ENCODE measurements around the gene CPXM1.
A peak's percentile ranks its signal among the peaks of the same experiment; 100 is the strongest.

The CPXM1 gene

GRCh38 chr20:2840138-2840966 is 39.9 kb upstream of the CPXM1 start, which contains the start of the genes PCED1A and VPS16:
PCED1A (minus strand) TSS chr20:2840655; CDS start chr20:2839912, 743 bp downstream.
VPS16 (plus strand) TSS chr20:2840745; CDS start chr20:2840775, 30 bp downstream.
- TF ChIP-seq CTCF (IDR thresholded peaks at IDR 0.05; ENCODE audit: low read depth, low read length): no peak
- H3K4me3 ChIP-seq (ENCODE audit: low read depth, low read length): peak within 1 kb of the TSS; percentile 81

DNA sequence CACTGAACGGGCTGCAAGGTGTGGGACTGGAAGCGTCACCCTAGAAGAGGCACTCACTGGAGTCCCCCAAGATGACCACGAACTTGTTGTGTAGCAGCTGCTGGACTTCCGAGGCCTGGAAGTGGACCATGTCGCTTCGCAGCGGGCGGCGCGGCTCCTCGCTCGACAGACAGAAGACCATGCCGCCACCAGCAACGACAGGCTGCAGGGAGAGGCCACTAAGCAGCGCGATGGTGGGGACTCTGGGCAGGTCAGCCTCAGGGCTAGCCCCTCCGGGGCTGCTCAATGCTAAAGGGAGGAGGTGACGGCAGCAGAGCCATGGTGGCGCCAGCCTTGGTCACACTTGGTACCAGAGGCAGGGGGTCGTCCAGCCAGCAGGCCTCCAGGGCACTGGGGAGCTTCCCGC is 39.3 kb upstream of the CPXM1 start:
- H3K4me3 ChIP-seq (ENCODE audit: low read depth, low read length): no peak overlapping the region; the same call in 1 of the 2 replicates
- TF ChIP-seq CTCF (IDR thresholded peaks at IDR 0.05; ENCODE audit: low read depth, low read length): no peak

DNA sequence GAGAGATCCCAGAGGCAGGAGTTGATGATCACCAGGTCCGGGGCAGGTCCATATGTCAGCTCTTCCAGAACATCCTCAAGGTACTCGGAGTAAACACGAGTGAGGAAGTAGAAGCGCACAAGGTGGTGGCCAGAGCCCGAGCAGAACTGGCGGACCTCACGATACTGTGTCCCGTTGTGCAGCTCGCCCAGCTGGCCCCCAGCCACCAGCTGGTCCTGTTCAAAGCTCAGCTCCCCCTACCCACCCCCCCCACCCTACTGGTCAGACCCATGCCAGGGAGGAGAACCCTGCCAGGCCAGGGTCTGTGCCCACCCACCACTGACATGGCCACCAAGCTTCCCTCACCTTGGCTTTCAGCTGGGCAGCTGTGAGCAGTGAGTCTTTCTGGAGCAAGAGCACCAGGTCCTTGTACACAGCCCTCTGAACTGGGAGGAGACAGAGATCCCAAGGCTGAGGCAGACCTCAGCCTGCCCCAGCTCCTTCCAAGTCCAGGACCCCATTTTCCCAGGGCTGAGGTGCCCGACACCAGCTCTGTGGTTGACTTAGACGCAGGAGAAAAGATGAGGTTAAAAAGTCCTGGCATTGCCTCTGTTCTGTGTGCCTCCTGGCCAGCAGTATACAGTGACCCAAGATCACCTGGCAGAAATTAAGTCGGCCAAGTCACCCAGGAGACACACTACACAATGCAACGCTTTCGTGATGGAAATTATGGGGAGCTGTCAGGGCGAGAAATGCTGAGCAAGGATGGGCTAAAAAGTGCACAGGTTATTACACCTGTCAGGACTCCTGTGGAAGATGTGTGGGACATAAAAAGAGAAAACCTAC is 38.6 kb upstream of the CPXM1 start:
- H3K4me3 ChIP-seq (ENCODE audit: low read depth, low read length): no peak overlapping the region
- TF ChIP-seq CTCF (IDR thresholded peaks at IDR 0.05; ENCODE audit: low read depth, low read length): no peak

GRCh38 chr20:2838170-2838797 is 37.9 kb upstream of the CPXM1 start:
- TF ChIP-seq CTCF (IDR thresholded peaks at IDR 0.05; ENCODE audit: low read depth, low read length): no peak
- no peak overlapping the region for H3K4me3 ChIP-seq (ENCODE audit: low read depth, low read length)

DNA sequence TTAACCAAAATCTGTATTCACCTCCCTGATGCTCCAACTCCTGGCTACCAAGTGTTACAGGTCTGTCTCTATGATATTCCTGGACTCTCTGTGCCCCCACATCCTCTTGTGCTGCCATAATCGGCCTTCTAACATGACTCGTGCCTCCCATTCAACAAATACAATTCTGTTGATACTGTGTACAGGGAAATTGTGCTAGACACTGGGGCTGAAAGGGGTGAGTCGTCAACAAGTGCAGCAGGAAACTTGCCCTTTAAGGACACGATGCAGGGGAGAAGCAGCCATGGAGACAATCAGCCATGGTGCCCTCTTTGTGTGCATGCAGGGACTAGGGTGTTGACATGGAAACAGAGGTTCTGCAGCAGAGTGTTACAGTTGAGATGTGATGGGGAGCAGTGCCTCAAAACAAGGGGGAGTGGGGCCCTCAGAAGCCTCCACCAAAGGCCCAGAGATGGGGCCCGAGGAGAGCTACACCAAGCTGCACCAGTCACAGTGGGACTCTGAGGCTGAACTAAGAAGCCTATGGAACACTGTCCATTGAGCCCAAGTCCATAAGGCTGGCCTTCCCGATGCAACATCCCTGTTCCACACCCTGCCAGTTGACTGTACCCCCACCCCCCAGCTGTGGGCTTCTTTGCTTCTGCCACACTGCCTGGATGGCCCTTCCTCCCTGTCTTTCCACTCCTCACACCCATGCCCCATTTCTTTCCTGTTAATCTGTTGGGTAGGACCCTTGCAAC is 37.0 kb upstream of the CPXM1 start:
- H3K4me3 ChIP-seq (ENCODE audit: low read depth, low read length): no peak overlapping the region
- TF ChIP-seq CTCF (IDR thresholded peaks at IDR 0.05; ENCODE audit: low read depth, low read length): no peak

- TF ChIP-seq CTCF (IDR thresholded peaks at IDR 0.05; ENCODE audit: low read depth, low read length): no peak
- H3K4me3 ChIP-seq (ENCODE audit: low read depth, low read length): no peak overlapping the region
Measured at GRCh38 chr20:2836035-2836434, 35.6 kb upstream of the CPXM1 start.
